HL-60 (cell line): Measurements from ENCODE around the gene SLC29A4.

ENCODE experiments used
- DNase-seq, 2 experiments: peaks; one replicate each; pipeline ENCODE4 v3.0.0-alpha.2; 2010 to 2020; ENCODE audit warnings: low read depth in 1 of 2, low spot score in 1 of 2
- H3K27ac ChIP-seq: fragments of 250-450 bp; sonication (Bioruptor Pico); replicated peaks from 2 replicates; pipeline ENCODE4 v1.5.1; 2020; ENCODE audit warnings: mild to moderate bottlenecking, moderate library complexity
- H3K27me3 ChIP-seq: fragments of 250-450 bp; sonication (Bioruptor Pico); 2 replicates; pipeline ENCODE4 v1.5.1; 2021; ENCODE audit warnings: mild to moderate bottlenecking, moderate library complexity; ENCODE audit not compliant: insufficient read depth, poor library complexity, severe bottlenecking
- H3K4me3 ChIP-seq: replicated peaks from 2 replicates; pipeline ENCODE4 v1.5.1; 2011; ENCODE audit warnings: mild to moderate bottlenecking, control low read depth, low read length; ENCODE audit not compliant: insufficient read depth
- GABPA ChIP-seq: IDR thresholded peaks from 2 replicates; pipeline ENCODE4 v1.6.1; 2012; ENCODE audit warnings: low read depth
- POLR2AphosphoS5 ChIP-seq: IDR thresholded peaks from 2 replicates; pipeline ENCODE4 v1.6.1; 2012; ENCODE audit warnings: low read depth
- REST ChIP-seq: IDR thresholded peaks from 2 replicates; pipeline ENCODE4 v1.6.1; 2012; ENCODE audit warnings: low read depth; ENCODE audit not compliant: insufficient replicate concordance
- SPI1 ChIP-seq: IDR thresholded peaks from 2 replicates; pipeline ENCODE4 v1.6.1; 2012; ENCODE audit warnings: low read depth, mild to moderate bottlenecking, borderline replicate concordance
- TF ChIP-seq, protein P1 (sequence below): IDR thresholded peaks from one replicate; pipeline ENCODE4 v1.5.1; 2011; ENCODE audit warnings: low read length, control low read depth, inconsistent platforms; ENCODE audit not compliant: insufficient read depth

Gene SLC29A4

GRCh38 chr7:5351507-5352265 is 68.9 kb downstream of the SLC29A4 start:
- no peak overlapping the region for H3K4me3 ChIP-seq
- no peaks in the 10 kb centered on the region for H3K27me3 ChIP-seq
- no peak for DNase-seq
- TF ChIP-seq REST: no peak
- TF ChIP-seq SPI1: no peak
- TF ChIP-seq, protein P1, sequence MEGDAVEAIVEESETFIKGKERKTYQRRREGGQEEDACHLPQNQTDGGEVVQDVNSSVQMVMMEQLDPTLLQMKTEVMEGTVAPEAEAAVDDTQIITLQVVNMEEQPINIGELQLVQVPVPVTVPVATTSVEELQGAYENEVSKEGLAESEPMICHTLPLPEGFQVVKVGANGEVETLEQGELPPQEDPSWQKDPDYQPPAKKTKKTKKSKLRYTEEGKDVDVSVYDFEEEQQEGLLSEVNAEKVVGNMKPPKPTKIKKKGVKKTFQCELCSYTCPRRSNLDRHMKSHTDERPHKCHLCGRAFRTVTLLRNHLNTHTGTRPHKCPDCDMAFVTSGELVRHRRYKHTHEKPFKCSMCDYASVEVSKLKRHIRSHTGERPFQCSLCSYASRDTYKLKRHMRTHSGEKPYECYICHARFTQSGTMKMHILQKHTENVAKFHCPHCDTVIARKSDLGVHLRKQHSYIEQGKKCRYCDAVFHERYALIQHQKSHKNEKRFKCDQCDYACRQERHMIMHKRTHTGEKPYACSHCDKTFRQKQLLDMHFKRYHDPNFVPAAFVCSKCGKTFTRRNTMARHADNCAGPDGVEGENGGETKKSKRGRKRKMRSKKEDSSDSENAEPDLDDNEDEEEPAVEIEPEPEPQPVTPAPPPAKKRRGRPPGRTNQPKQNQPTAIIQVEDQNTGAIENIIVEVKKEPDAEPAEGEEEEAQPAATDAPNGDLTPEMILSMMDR: no peak
- no peak for TF ChIP-seq GABPA
- no peak for TF ChIP-seq POLR2AphosphoS5
- H3K27ac ChIP-seq: no peak overlapping the region

DNA sequence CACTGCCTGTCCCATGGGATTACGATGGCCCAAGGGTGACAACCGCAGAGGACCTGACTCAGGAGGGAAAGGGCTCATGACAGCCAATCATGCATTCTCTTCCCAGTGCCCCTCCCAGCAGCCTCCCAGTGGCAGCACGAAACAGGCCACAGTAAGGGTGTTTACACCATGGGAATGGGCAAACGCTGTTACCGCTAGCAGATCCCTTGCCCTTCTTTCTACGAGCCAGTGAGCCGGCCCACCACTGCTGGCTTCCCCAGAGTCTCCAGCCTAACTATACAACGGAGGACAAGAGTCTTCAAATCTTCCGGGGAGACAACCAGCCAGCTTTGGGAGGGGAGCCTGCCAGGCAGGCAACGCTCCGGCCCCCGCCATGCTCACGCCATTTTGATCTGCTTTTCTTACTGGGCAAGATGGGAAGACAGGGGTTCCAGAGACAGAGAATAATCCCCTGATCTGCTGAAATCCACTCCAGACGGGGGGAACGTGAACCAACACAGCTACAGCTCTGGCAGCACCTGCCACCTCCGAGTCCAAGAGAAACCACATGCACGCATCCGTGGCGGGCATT is 69.8 kb downstream of the SLC29A4 start:
- Histone ChIP-seq H3K27me3 (no peaks in the 10 kb centered on the region), H3K4me3 (no peak overlapping the region), H3K27ac (no peak overlapping the region)
- TF ChIP-seq SPI1 (no peak), POLR2AphosphoS5 (no peak), REST (no peak), GABPA (no peak)
- TF ChIP-seq, protein P1: no peak
- no peak for DNase-seq

DNA sequence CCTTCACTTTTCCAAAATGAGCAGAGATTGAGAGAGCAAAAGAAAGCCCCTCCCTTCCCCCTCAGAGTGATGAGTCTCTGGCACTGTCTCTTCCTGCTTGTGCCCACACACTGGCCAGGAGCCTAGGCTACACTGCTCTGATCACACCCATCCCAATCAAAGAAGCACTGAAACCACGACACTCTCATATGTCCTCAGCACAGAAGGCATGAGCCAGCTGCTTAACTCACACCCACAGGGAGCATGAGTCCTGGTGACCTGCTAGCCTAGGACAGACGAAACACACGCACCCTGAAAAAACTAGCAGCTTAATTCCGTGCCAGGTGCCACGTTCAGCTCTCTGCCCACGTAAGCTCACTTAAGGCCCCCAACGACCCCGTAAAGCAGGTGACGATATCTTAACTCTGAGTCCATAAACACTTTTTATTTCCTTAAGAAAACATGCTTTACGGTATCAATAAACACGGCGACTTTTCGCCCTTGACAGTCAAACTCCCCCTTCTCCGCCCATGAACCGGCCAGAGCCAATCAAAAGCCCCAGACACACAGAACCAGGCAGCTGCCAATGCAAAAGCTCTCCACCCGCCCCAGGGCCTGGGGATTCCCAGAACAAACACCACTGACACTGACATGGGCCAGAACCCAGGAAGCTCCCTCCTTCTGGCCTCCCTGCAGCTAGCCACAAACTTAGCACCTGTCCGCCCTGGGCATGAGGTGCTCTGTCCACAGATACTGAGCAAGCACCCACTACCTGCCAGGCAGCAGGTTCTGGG is 71.9 kb downstream of the SLC29A4 start:
- DNase-seq: no peak
- no peaks in the 10 kb centered on the region for H3K27me3 ChIP-seq
- no peak overlapping the region for H3K27ac ChIP-seq
- H3K4me3 ChIP-seq: no peak overlapping the region
- no peak for TF ChIP-seq REST
